Natural killer cell (primary cell): ENCODE data around the gene PITPNC1. TPM values are rescaled to one million over a fixed set of nuclear protein-coding genes. Genes with fewer than 3 reads are reported as not detected.
A peak's percentile ranks its signal among the peaks of the same experiment; 100 is the strongest.

ENCODE experiments used
- ATAC-seq, 3 donors: fragments of 150-1000 bp in 2 of 3; fragments of 200-7000 bp in 1 of 3; cut with Tn5 transposase; 1 replicate in 1 of 3; 2 replicates in 2 of 3; pipeline ENCODE4 v1.10.0; 2021; ENCODE audit warnings: mild to moderate bottlenecking in 2 of 3, moderate library complexity in 2 of 3
- DNase-seq, 2 donors: peaks; one replicate each; pipeline versions ENCODE4 v3.0.0 to v3.0.0-alpha.2; 2013 to 2021; ENCODE audit warnings: mixed read lengths in 1 of 2
- H3K27ac ChIP-seq: one replicate; pipeline ENCODE4 v1.5.1; 2013; ENCODE audit warnings: mild to moderate bottlenecking, low read length
- H3K27me3 ChIP-seq: one replicate; pipeline ENCODE4 v1.6.1; 2013; ENCODE audit warnings: low read length; ENCODE audit not compliant: control insufficient read depth, insufficient read depth
- H3K36me3 ChIP-seq: one replicate; pipeline ENCODE4 v1.6.1; 2013; ENCODE audit warnings: low read length; ENCODE audit not compliant: control insufficient read depth, insufficient read depth
- H3K4me1 ChIP-seq: one replicate; pipeline ENCODE4 v1.6.1; 2013; ENCODE audit warnings: low read length; ENCODE audit not compliant: control insufficient read depth, insufficient read depth
- H3K4me3 ChIP-seq: one replicate; pipeline ENCODE4 v1.5.1; 2013; ENCODE audit warnings: low read length
- H3K9me3 ChIP-seq: one replicate; pipeline ENCODE4 v1.6.1; 2013; ENCODE audit warnings: low read length; ENCODE audit not compliant: control insufficient read depth, insufficient read depth
- H3K27ac Mint-ChIP-seq, 2 donors: one replicate each; pipeline ENCODE4 v1.8.0; 2022; ENCODE audit warnings: mild to moderate bottlenecking in 2 of 2, mixed read lengths in 2 of 2, moderate library complexity in 1 of 2
- H3K27me3 Mint-ChIP-seq, 2 donors: one replicate each; pipeline ENCODE4 v1.8.0; 2022; ENCODE audit warnings: low read depth in 2 of 2, mixed read lengths in 2 of 2
- H3K36me3 Mint-ChIP-seq: one replicate; pipeline ENCODE4 v1.8.0; 2022; ENCODE audit warnings: mixed read lengths
- H3K4me1 Mint-ChIP-seq, 2 donors: one replicate each; pipeline ENCODE4 v1.8.0; 2022; ENCODE audit warnings: mixed read lengths in 2 of 2
- H3K4me3 Mint-ChIP-seq: one replicate; pipeline ENCODE4 v1.8.0; 2022; ENCODE audit warnings: mild to moderate bottlenecking, moderate library complexity, mixed read lengths
- H3K9me3 Mint-ChIP-seq, 2 donors: one replicate each; pipeline ENCODE4 v1.8.0; 2022; ENCODE audit warnings: mixed read lengths in 2 of 2
- CTCF ChIP-seq: fragments of 200-600 bp; IDR thresholded peaks from one replicate; pipeline ENCODE4 v1.8.0; 2022; ENCODE audit warnings: antibody characterized with exemption
- WGBS: methylation state at CpG from one replicate; pipeline ENCODE4 v1.1.7; 2013; ENCODE audit warnings: missing lambda C conversion rate; ENCODE audit not compliant: insufficient coverage; 5-methylcytosine and 5-hydroxymethylcytosine counted together
- intact Hi-C: fragments of 100-400 bp; cut with micrococcal nuclease; formaldehyde crosslinking; loops from one replicate; pipeline ENCODE4 v1.14.2; 2022
- total RNA-seq, 4 donors: library from RNA; stranded (reverse); fragments of 120-200 nt in 1 of 4; gene quantifications; one replicate each; pipeline versions ENCODE4 v1.2.3 to v1.2.4, GENCODE V29; 2013 to 2022

Gene PITPNC1
- total RNA-seq, 3 donors from 2014 or later (not counting 1 experiment from before 2014, with no cell fraction given), result 150 to 185 (median 169) TPM

DNA sequence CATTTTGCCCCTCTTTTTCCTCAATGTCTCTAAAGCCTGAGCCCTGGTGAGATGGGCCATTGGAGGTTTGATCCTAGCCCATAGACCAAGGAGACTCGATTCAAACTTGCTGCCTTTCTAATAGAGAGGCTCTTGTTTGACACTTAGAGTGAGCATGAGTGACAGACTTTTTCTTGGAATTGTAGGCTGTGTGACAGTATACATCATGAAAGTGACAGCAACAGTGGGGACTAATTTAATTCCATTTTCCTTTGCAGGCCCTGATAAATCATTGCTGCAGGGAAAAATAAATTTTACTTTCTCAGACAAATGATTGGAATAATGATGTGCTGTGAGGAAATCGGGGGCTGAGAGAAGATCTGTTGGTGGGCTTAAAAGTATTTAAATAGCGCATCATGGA is 171.6 kb downstream of the PITPNC1 start:
- intact Hi-C loops, result no loop called here
- Histone ChIP-seq H3K27ac (no peak overlapping the region), H3K36me3 (no peaks in the 10 kb centered on the region), H3K27me3 (no peaks in the 10 kb centered on the region), H3K9me3 (no peaks in the 10 kb centered on the region), H3K4me3 (no peak overlapping the region), H3K4me1 (peaks cover 12% of the 10 kb centered on the region)
- no peak for ATAC-seq
- no peak for DNase-seq
- Mint-ChIP-seq H3K4me1 (peaks cover 56 to 69% of the 10 kb centered on the region in 2 donors), H3K27ac (peak overlapping the region; percentile 64 to 76), H3K27me3 (no peaks in the 10 kb centered on the region), H3K9me3 (no peaks in the 10 kb centered on the region), H3K36me3 (no peaks in the 10 kb centered on the region), H3K4me3 (no peak overlapping the region)
- WGBS, result 98% methylated on average over 3 of the region's 3 CpGs
- TF ChIP-seq CTCF, result no peak

DNA sequence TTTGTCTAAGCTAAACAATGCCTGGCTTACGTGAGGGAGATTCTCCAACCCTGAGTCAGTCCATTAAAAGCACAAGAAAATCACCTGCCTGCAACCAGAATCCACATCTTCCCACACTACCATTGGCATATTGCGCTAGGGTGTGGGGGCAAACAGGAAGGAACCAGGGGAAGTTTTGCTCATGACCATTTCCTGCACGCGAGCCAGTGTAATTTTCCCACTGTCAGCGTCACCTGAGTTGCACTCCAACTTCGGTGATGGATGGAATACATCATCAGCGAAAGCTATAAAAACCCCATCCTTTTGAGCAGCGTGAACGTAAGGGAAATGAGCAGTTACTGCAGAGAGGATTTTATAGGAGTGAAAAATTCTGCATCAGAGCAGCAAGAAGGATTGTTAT is 172.7 kb downstream of the PITPNC1 start:
- Mint-ChIP-seq H3K36me3 (no peaks in the 10 kb centered on the region), H3K4me1 (peaks cover 58 to 65% of the 10 kb centered on the region in 2 donors)
- intact Hi-C loops, result no loop called here

DNA sequence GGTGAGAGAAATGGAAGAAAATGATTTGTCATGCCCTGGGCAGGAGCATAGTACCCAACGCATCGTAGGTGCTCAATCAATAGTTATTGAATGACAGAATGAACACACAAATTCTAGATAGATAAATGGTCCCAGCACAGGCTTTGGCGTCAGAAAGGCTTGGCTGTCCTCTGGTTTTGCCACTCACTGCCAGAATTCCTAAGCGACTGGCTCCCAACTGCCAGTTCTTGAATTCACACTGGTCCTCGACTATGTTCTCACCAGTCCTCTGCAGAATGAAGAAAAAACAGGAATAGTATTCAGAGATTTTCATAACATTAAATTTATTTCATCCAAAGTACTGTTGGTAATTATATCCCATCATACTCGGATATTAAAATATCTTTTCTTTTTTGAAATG is 177.6 kb downstream of the PITPNC1 start:
- DNase-seq (no peak), ATAC-seq (no peak)
- no peak overlapping the region for H3K27ac ChIP-seq
- peaks cover 6% of the 10 kb centered on the region for H3K4me1 ChIP-seq
- no peaks in the 10 kb centered on the region for H3K27me3 Mint-ChIP-seq
- peaks cover 21% of the 10 kb centered on the region for H3K36me3 Mint-ChIP-seq
- no peaks in the 10 kb centered on the region for H3K27me3 ChIP-seq
- peaks cover 8% of the 10 kb centered on the region for H3K9me3 ChIP-seq
- H3K36me3 ChIP-seq, result peaks cover 8% of the 10 kb centered on the region
- H3K27ac Mint-ChIP-seq, result no peak overlapping the region
- H3K4me3 ChIP-seq, result no peak overlapping the region
- 98% methylated on average over 5 of the region's 6 CpGs for WGBS
- intact Hi-C loops, result no loop called here
- no peak for TF ChIP-seq CTCF
- no peak overlapping the region for H3K4me3 Mint-ChIP-seq
- H3K9me3 Mint-ChIP-seq, result peaks cover 0 to 2% of the 10 kb centered on the region in 2 donors
- H3K4me1 Mint-ChIP-seq, result peaks cover 39 to 51% of the 10 kb centered on the region in 2 donors

More for the DNA sequence above, 172.7 kb downstream of the PITPNC1 start:
- Histone ChIP-seq H3K27ac (no peak overlapping the region), H3K27me3 (no peaks in the 10 kb centered on the region), H3K36me3 (no peaks in the 10 kb centered on the region), H3K4me3 (no peak overlapping the region), H3K4me1 (peaks cover 12% of the 10 kb centered on the region), H3K9me3 (no peaks in the 10 kb centered on the region)
- ATAC-seq, result no peak
- 62% methylated on average over 9 of the region's 9 CpGs for WGBS
- peak overlapping the region; percentile 64 to 76 for H3K27ac Mint-ChIP-seq
- H3K4me3 Mint-ChIP-seq, result no peak overlapping the region
- DNase-seq, result peak in 1 of 2 donors; percentile 10
- no peak for TF ChIP-seq CTCF
- no peaks in the 10 kb centered on the region for H3K9me3 Mint-ChIP-seq
- H3K27me3 Mint-ChIP-seq, result no peaks in the 10 kb centered on the region

GRCh38 chr17:67555855-67556254 is 178.8 kb downstream of the PITPNC1 start:
- no peak for ATAC-seq
- peaks cover 8% of the 10 kb centered on the region for H3K36me3 ChIP-seq
- Mint-ChIP-seq H3K9me3 (peaks cover 0 to 2% of the 10 kb centered on the region in 2 donors), H3K36me3 (peaks cover 21% of the 10 kb centered on the region), H3K27me3 (no peaks in the 10 kb centered on the region), H3K4me3 (no peak overlapping the region), H3K27ac (peak overlapping the region; percentile 40 to 78), H3K4me1 (peaks cover 29 to 40% of the 10 kb centered on the region in 2 donors)
- no peak for TF ChIP-seq CTCF
- no peaks in the 10 kb centered on the region for H3K4me1 ChIP-seq
- no peaks in the 10 kb centered on the region for H3K27me3 ChIP-seq
- 100% methylated on average over 1 of the region's 1 CpG for WGBS
- no peak overlapping the region for H3K27ac ChIP-seq
- intact Hi-C loops, result no loop called here
- no peak for DNase-seq
- H3K9me3 ChIP-seq, result peaks cover 8% of the 10 kb centered on the region
- H3K4me3 ChIP-seq, result no peak overlapping the region
